A204.1 (cell line): ENCODE results near the gene CTSK.
"Not testable (repeated sequence)": the region's sequence is repeated elsewhere in the genome, so short reads cannot be mapped to it uniquely, and the experiment has no call there.

Experiments
- FAIRE-seq: peaks from 2 replicates; lab custom pipeline; 2012; peaks lifted over from hg19 to GRCh38; lab: Jason Lieb, UNC

Gene CTSK

GRCh38 chr1:150808121-150808520 lies at the start of gene CTSK:
CTSK (minus strand) TSS chr1:150808260; CDS start chr1:150806805, 1,455 bp downstream.
- no peak for FAIRE-seq

- FAIRE-seq, result not testable (repeated sequence)
These were observed 44.7 kb upstream of the CTSK start for GRCh38 chr1:150852734-150853133.

DNA sequence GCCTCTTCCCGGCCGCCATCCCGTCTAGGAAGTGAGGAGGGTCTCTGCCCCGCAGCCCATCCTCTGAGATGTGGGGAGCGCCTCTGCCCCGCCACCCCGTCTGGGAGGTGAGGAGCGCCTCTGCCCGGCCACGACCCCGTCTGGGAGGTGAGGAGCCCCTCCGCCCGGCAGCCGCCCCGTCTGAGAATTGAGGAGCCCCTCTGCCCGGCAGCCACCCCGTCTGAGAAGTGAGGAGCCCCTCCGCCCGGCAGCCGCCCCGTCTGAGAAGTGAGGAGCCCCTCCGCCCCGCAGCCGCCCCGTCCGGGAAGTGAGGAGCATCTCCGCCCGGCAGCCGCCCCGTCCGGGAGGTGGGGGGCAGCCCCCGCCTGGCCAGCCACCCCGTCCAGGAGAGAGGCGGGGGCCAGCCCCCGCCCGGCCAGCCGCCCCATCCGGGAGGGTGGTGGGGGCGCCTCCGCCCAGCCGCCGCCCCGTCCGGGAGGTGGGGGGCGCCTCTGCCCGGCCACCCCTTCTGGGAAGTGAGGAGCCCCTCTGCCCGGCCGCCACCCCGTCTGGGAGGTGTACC lies 42.8 kb upstream of the CTSK start:
- not testable (repeated sequence) for FAIRE-seq

DNA sequence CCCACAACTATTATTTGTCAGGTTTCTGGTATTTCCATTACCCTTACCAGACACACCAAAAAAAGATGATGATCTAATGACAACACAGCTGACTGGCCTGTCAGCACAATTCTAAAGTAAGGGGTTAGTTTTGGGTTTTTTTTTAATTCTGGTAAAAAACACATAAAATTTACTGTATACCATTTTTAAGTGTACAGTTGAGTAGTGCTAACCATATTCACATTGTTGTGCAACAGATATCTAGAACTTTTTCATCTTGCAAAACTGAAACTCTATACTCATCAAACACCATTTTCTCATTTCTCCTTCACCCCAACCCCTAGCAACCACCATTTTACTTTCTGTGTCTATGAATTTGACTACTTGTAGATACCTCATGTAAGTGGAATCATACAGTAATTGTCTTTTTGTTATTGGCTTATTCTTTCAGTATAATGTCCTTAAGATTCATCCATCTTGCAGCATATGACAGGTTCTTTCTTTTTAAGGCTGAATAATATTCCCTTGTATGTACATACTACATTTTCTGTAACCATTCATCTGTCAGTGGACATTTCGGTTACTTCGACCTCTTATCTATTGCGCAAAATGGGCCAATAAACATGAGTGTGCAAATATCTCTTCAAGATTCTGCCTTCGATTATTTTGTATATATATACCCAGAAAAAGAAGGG lies 38.5 kb upstream of the CTSK start:
- no peak for FAIRE-seq

GRCh38 chr1:150843474-150843873 lies 35.4 kb upstream of the CTSK start:
- no peak for FAIRE-seq

- FAIRE-seq, result no peak
These were observed 34.9 kb upstream of the CTSK start for GRCh38 chr1:150842964-150843363.

DNA sequence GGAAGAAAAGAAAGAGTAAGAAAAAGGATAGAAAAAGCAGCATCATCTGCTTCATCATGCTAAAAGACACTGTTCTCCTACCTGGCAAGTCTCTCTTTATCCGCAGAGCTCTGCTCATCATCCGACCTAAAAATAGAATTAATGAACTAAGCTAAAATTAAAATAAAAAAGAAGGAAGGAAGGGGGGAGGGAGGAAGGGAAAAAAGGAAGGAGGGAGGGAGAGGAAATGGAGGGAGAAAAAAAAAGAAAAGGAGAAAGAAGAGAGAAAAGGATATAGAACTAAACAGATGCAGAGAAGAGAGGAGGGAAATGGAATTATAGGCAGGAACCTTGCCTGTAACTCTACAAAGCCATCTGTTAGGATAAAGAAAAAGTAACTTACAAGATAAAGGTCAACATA lies 34.3 kb upstream of the CTSK start:
- FAIRE-seq, result no peak

DNA sequence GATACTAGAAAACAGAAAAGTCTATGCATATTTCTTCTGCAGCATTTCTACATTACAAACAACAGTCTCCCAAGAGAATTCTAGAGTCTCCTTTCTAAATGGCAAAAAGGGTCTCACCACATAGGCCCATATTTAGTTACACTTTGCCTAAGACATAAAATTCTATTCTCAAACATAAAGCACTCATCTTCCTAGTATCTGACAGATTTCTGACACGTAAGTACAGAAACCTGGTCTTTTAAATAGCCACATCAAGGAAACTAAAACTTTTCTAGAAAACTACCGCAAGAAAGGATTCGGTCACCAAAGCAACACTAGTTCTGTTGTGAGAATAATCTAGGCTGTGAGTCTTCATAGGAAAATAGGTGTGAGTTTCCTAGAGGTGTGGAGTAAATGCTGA lies 33.6 kb upstream of the CTSK start:
- FAIRE-seq, result no peak

DNA sequence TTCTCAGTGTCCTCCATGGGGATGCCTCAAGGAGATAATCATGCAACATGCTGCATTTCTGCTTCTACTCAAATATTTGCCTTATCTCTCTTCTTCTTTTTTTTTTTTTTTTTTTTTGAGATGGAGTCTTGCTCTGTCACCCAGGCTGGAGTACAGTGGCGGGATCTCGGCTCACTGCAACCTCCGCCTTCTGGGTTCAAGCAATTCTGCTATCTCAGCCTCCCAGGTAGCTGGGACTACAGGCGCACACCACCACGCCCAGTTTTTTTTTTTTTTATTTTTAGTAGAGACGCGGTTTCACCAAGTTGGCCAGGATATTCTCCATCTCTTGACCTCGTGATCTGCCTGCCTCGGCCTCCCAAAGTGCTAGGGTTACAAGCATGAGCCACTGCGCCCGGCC lies 32.8 kb upstream of the CTSK start:
- not testable (repeated sequence) for FAIRE-seq

- no peak for FAIRE-seq
These were observed 28.2 kb upstream of the CTSK start for GRCh38 chr1:150836129-150836773.

GRCh38 chr1:150833961-150834360 lies 25.9 kb upstream of the CTSK start:
- FAIRE-seq, result not testable (repeated sequence)

DNA sequence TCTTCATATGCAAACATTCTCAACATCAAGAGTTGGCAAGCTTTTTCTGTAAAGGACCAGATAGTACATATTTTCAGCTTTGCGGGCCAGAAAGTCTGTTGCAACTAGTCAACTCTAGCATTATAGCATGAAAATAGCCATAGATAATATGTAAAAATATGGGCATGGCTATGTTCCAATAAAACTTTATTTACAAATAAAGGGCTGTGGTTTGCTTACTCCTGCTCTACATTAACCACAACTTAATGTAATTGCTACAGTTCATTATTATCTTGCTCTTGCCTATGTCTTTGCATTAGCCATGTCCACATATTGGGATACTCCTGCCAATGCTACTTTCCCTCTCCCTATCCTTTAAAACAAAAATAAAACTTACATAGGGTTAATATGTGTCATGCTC lies 24.5 kb upstream of the CTSK start:
- FAIRE-seq, result no peak

DNA sequence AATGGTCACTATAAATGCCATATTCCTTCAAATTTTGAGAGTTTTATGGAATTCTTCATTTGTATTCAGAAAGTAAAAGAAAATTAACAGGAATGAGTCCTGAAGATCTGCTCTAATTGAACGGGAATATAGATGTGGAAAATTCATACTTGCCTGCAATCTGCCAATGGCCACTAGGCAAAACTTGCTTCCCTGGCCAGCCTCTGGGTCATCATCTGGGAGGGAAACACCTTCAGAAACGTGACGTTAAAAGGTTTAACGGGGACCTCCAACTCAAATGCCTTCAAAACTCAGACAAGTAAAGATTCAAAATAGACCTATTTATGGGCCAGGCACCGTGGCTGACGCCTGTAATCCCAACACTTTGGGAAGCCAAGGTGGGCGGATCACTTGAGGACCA lies 21.7 kb upstream of the CTSK start:
- no peak for FAIRE-seq

GRCh38 chr1:150826299-150826698 lies 18.2 kb upstream of the CTSK start:
- no peak for FAIRE-seq

GRCh38 chr1:150820730-150821512 lies 12.9 kb upstream of the CTSK start:
- no peak for FAIRE-seq

- FAIRE-seq, result no peak
These were observed 7.8 kb upstream of the CTSK start for GRCh38 chr1:150815871-150816270.

GRCh38 chr1:150813028-150813707 lies 5.1 kb upstream of the CTSK start:
- FAIRE-seq, result no peak

GRCh38 chr1:150810958-150811659 lies 3.0 kb upstream of the CTSK start:
- no peak for FAIRE-seq

- FAIRE-seq, result no peak
These were observed 1.6 kb upstream of the CTSK start for GRCh38 chr1:150809651-150810050.

DNA sequence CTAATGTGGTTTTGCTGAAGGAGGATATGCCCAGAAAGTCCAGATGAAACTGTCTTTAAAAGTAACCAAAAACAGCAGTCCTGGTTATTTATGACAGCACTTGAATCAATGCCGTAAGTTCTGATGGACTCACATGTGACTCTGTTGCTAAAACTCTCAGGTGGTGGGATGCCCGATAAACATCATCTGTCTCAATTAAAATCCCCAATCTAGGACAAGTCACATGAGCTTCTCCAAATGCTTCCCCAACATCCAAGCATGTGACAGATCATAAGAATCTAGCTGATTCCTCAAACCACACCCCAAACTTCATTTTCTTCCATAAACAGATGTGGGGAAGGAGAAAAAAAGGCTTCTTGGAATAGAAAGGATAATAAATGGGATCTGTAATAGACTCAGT lies 786 bp upstream of the CTSK start:
- FAIRE-seq, result no peak

DNA sequence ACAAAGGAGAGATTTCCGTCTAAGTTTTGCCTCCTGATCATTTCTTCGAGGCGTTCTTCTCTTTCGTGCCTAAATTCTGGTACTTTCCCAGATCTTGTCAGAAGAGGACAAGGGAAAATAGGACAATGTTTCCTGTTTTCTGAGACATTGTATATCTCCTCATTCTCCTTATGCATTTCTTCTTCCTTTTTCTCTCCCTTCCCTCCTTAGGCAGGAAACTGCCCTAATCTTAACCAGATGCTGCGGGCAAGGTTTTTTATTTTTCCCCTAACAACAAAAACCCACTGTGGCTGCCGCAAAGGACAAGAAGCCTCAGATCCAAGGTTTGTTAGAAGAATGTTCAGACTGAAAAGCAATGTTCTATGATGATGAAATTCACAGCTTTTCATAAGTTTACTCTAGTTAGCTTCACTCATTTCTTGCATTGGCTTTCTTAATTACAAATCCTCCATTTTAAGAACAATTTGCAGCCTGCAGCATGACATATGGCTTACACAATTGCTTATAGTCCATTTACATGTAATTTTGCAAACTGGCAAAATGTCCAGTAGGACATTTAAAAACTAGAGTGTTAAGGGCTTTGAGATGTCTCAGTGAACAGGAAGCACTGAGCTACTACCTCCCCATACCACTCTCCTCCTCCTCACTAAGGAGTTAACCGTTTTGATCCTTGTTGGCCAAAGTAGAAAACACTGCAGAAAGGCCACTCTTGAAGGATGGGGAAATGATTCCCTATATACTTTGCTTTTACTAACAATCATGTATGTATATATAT lies 624 bp downstream of the CTSK start:
- FAIRE-seq, result no peak
